ENCODE results near the gene CYB5R4. TPM values are rescaled to one million over a fixed set of nuclear protein-coding genes. Genes with fewer than 3 reads are reported as not detected.

CYB5R4 gene
- total RNA-seq, 1 experiment from 2014 or later: 23.7 TPM

DNA sequence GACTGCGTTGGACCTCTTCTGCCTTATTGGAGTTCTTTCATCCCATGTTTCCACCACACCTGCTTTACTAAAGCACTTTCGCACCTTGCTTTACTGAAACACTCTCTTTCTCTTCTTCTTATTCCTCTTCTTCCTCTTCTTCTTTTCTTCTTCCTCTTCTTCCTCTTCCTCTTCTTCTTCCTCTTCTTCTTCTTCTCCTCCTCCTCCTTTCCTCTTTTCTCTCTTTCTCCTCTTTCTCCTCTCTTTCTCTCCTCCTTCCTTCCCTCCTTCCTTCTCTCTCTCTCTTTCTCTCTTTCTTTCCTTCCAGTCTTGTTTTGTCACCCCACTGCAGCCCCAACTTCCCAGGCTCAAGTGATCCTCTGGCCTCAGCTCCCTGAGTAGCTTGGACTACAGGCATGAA, 10.4 kb upstream of the CYB5R4 start:
- Mint-ChIP-seq H3K4me1 (ENCODE audit: low read depth, unreplicated experiment) (no peaks in the 10 kb centered on the region), H3K36me3 (ENCODE audit: insufficient read depth, unreplicated experiment) (no peaks in the 10 kb centered on the region)

DNA sequence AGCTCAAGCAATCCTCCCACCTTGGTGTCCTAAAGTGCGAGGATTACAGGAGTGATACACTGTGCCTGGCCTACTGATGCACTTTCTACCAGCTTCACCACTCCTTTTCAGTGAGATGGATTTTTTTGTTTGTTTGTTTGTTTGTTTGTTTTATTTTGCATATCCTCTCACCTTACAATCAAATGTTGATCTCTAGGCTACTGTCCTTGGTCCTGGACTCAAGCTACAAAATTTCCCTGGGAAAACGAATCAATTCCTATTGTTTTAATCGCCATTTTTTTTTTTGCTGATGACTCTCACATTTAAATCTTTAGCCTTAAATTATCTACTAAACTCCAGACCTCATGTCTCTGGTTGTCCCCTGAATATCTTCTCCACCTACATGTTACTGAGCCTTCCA, 9.9 kb upstream of the CYB5R4 start:
- Histone ChIP-seq H3K4me3 (ENCODE audit: low read depth, low read length) (no peak overlapping the region), H3K4me1 (no peaks in the 10 kb centered on the region), H3K9me3 (no peaks in the 10 kb centered on the region), H3K36me3 (ENCODE audit: control insufficient read depth, insufficient read depth, low read length) (no peaks in the 10 kb centered on the region), H3K27me3 (replicated peaks; ENCODE audit: control insufficient read depth, insufficient read depth, low read length) (no peaks in the 10 kb centered on the region)
- POLR2A ChIA-PET: no interaction called here
- Mint-ChIP-seq H3K4me1 (ENCODE audit: low read depth, unreplicated experiment) (no peaks in the 10 kb centered on the region), H3K9me3 (ENCODE audit: unreplicated experiment) (no peaks in the 10 kb centered on the region), H3K27me3 (ENCODE audit: insufficient read depth, unreplicated experiment) (peaks cover 14% of the 10 kb centered on the region), H3K36me3 (ENCODE audit: insufficient read depth, unreplicated experiment) (no peaks in the 10 kb centered on the region), H3K27ac (ENCODE audit: unreplicated experiment) (no peak overlapping the region), H3K4me3 (ENCODE audit: unreplicated experiment) (no peak overlapping the region)
- CTCF ChIA-PET: no interaction called here
- no TSS peak for BruUV-seq (replicated peaks)
- TF ChIP-seq, protein P1, sequence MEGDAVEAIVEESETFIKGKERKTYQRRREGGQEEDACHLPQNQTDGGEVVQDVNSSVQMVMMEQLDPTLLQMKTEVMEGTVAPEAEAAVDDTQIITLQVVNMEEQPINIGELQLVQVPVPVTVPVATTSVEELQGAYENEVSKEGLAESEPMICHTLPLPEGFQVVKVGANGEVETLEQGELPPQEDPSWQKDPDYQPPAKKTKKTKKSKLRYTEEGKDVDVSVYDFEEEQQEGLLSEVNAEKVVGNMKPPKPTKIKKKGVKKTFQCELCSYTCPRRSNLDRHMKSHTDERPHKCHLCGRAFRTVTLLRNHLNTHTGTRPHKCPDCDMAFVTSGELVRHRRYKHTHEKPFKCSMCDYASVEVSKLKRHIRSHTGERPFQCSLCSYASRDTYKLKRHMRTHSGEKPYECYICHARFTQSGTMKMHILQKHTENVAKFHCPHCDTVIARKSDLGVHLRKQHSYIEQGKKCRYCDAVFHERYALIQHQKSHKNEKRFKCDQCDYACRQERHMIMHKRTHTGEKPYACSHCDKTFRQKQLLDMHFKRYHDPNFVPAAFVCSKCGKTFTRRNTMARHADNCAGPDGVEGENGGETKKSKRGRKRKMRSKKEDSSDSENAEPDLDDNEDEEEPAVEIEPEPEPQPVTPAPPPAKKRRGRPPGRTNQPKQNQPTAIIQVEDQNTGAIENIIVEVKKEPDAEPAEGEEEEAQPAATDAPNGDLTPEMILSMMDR (IDR thresholded peaks at IDR 0.05; ENCODE audit: insufficient read depth in 1 of 2, low read depth in 1 of 2, low read length in 1 of 2, severe bottlenecking in 1 of 2, unreplicated experiment in 1 of 2): no peak
- DNase-seq: no peak
- intact Hi-C loops (cut with micrococcal nuclease; ENCODE audit: unreplicated experiment): no loop called here

More for the DNA sequence above, 10.4 kb upstream of the CYB5R4 start:
- no peak overlapping the region for H3K4me3 ChIP-seq (ENCODE audit: low read depth, low read length)
- no peaks in the 10 kb centered on the region for H3K4me1 ChIP-seq
- POLR2A ChIA-PET: no interaction called here
- intact Hi-C loops (cut with micrococcal nuclease; ENCODE audit: unreplicated experiment): no loop called here
- H3K9me3 ChIP-seq: no peaks in the 10 kb centered on the region
- no peaks in the 10 kb centered on the region for H3K27me3 ChIP-seq (replicated peaks; ENCODE audit: control insufficient read depth, insufficient read depth, low read length)
- DNase-seq: no peak
- H3K36me3 ChIP-seq (ENCODE audit: control insufficient read depth, insufficient read depth, low read length): no peaks in the 10 kb centered on the region
- no TSS peak for BruUV-seq (replicated peaks)
- TF ChIP-seq, protein P1 (IDR thresholded peaks at IDR 0.05; ENCODE audit: insufficient read depth in 1 of 2, low read depth in 1 of 2, low read length in 1 of 2, severe bottlenecking in 1 of 2, unreplicated experiment in 1 of 2): no peak
- CTCF ChIA-PET: no interaction called here
- no peaks in the 10 kb centered on the region for H3K9me3 Mint-ChIP-seq (ENCODE audit: unreplicated experiment)
- H3K4me3 Mint-ChIP-seq (ENCODE audit: unreplicated experiment): no peak overlapping the region
- H3K27ac Mint-ChIP-seq (ENCODE audit: unreplicated experiment): no peak overlapping the region
- peaks cover 14% of the 10 kb centered on the region for H3K27me3 Mint-ChIP-seq (ENCODE audit: insufficient read depth, unreplicated experiment)

DNA sequence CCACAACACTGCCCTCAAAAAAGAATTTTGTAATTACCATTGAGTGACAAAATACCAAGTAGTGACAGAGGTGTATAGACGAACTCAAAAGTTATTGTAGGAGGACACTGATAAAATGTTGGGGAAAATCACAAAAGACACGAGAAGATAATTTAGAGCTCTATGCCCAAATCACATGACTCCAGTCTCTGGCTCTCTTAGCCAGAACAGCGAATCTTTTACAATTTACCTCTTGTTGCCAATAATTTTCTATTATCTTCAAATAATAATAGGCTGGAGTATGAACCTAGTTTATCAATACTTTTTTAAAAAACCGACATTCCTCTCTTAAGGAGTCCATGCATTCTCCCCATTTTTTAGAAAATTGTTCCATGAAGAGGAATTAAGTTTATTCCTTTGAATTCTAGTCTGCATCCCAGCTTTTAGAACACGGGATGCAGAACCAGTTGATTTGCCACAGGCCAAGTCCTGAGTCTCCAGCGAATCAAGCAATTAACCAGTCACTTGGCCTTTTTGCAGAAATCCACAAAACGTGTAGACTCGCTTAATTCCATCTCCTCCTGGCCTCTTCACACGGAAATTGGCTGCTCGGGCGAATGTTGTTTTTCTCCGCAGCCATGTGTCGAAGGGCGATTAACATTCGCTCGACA, 6.8 kb upstream of the CYB5R4 start:
- H3K36me3 Mint-ChIP-seq (ENCODE audit: insufficient read depth, unreplicated experiment): no peaks in the 10 kb centered on the region
- no peaks in the 10 kb centered on the region for H3K27me3 ChIP-seq (replicated peaks; ENCODE audit: control insufficient read depth, insufficient read depth, low read length)
- peaks cover 15% of the 10 kb centered on the region for H3K27me3 Mint-ChIP-seq (ENCODE audit: insufficient read depth, unreplicated experiment)
- TF ChIP-seq, protein P1 (IDR thresholded peaks at IDR 0.05; ENCODE audit: insufficient read depth in 1 of 2, low read depth in 1 of 2, low read length in 1 of 2, severe bottlenecking in 1 of 2, unreplicated experiment in 1 of 2): no peak
- POLR2A ChIA-PET: no interaction called here
- no peaks in the 10 kb centered on the region for H3K4me1 ChIP-seq
- no peaks in the 10 kb centered on the region for H3K4me1 Mint-ChIP-seq (ENCODE audit: low read depth, unreplicated experiment)
- no peak overlapping the region for H3K27ac Mint-ChIP-seq (ENCODE audit: unreplicated experiment)
- no peak overlapping the region for H3K4me3 Mint-ChIP-seq (ENCODE audit: unreplicated experiment)
- H3K4me3 ChIP-seq (ENCODE audit: low read depth, low read length): no peak overlapping the region
- no peaks in the 10 kb centered on the region for H3K9me3 ChIP-seq
- BruUV-seq (replicated peaks): no TSS peak
- no peak for DNase-seq
- intact Hi-C loops (cut with micrococcal nuclease; ENCODE audit: unreplicated experiment): no loop called here
- CTCF ChIA-PET: no interaction called here
- no peaks in the 10 kb centered on the region for H3K36me3 ChIP-seq (ENCODE audit: control insufficient read depth, insufficient read depth, low read length)
- H3K9me3 Mint-ChIP-seq (ENCODE audit: unreplicated experiment): no peaks in the 10 kb centered on the region
